Central memory CD4-positive, alpha-beta T cell (primary cell): ENCODE results near the gene PRPF6.
A peak's percentile ranks its signal among the peaks of the same experiment; 100 is the strongest.

Source experiments
- DNase-seq: peaks from one replicate; pipeline ENCODE4 v3.0.0; 2022

PRPF6 gene

DNA sequence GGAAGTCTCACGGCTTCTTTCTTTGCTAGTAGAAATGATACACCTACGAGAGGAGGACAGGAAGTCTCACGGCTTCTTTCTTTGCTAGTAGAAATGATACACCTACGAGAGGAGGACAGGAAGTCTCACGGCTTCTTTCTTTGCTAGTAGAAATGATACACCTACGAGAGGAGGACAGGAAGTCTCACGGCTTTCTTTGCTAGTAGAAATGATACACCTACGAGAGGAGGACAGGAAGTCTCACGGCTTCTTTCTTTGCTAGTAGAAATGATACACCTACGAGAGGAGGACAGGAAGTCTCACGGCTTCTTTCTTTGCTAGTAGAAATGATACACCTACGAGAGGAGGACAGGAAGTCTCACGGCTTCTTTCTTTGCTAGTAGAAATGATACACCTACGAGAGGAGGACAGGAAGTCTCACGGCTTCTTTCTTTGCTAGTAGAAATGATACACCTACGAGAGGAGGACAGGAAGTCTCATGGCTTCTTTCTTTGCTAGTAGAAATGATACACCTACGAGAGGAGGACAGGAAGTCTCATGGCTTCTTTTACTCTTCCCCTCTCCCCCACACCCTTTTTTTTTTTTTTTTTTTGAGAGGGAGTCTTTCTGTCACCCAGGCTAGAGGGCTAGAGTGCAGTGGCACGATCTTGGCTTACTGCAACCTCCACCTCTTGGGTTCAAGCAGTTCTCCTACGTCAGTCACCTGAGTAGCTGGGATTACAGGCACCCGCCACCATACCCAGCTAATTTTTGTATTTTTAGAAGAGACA, 31.6 kb downstream of the PRPF6 start:
- peak; percentile 44 for DNase-seq

- no peak for DNase-seq
These were observed 34.7 kb downstream of the PRPF6 start for GRCh38 chr20:64015635-64016034.

GRCh38 chr20:64021124-64021975, 40.4 kb downstream of the PRPF6 start:
- no peak for DNase-seq

DNA sequence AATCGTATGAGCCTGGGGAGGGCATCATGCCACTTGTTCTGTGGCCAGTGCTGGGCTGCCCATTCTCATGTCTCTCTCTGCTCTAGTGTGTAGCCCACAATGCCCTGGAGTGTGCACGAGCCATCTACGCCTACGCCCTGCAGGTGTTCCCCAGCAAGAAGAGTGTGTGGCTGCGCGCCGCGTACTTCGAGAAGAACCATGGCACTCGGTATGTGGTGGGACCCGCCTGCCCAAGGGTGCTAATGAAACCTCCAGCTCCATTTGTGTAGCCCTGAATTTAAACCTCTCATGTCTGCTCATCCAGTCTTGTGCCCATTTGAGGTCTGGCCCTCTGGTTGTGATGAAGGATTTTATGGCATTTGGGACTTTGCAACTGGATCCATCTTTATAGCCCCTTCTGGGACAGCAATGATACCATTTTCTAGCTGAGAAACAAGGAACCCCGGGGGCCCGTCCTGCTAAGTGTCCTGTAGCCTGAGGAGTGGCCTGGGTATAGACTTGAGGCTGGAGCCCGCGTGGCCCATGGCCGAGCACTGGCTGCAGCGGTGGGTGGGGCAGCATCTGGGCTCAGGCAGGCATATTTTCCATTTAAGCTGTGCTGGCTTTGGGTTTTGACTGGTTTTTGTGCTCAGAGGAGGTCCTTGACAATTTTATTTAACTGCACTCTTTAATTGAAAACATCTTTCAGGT, 41.9 kb downstream of the PRPF6 start:
- no peak for DNase-seq

GRCh38 chr20:64023361-64024140, 42.6 kb downstream of the PRPF6 start:
- no peak for DNase-seq

DNA sequence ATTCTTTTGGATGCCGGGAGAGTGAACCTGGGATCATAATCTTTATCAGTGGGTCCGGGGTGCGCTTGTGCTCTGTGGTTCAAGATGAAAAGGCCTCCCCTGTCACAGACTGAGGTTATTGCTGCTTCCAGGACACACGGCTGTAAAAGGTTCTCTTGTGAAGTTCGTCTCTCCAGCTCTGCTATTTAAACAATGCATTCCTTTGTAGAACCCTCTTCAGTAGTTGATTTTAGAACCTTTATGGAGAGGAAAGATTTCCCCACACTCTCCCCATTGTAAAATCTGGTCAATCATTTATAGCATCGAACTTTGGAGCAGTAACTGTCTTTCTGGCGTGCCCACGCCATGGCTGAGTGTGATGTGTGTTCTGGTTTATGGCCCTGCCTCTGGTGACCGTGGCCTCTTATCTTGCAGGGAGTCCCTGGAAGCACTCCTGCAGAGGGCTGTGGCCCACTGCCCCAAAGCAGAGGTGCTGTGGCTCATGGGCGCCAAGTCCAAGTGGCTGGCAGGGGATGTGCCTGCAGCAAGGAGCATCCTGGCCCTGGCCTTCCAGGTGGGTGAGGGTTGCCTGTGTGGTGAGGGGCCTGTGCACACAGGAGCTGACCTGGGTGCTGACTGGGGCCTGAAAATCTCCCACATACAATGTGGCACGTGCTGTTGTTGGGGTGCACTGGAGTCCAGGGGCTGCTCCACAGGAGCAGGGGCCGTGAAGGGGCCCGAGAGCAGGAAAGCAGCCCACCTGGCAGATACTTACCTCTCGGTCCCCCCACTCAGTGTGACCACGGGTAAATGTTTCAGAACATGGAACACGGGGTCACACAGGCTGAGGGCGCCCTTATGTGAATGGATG, 43.4 kb downstream of the PRPF6 start:
- DNase-seq = no peak

DNA sequence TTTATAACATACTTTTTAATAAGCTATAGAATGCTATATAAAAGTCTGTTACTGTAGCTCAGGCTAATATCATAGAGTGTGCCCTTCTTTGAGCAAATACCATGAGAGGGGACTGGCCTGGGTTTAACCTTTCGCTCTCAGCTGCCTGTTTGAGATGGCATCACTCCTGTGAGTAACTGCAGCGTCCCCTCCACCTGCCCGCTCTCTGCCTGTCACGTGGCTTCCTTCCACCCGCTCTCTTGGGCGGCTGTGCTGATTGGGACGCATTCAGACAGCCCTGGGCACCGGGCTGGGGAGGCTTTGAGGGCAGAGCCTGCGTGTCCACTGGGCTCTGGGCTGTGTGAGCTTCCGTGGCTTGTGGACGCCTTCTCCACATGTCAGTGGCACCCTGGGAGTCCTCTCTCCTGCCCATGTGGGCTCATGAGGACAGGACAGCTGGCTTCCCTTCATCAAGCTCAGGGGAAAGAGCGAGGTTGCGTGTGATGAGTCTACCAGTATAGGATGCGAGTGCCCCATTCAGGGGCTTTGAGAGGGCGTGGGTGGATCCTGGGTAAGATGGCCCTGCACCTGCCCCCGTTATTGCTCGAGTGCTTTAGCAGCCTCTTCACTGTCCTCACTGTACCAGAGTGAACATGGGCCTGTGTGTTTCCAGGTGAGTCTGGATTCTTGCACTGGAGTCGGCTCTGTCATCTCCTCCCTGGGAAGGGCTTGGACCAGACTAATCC, 44.3 kb downstream of the PRPF6 start:
- DNase-seq = no peak

DNA sequence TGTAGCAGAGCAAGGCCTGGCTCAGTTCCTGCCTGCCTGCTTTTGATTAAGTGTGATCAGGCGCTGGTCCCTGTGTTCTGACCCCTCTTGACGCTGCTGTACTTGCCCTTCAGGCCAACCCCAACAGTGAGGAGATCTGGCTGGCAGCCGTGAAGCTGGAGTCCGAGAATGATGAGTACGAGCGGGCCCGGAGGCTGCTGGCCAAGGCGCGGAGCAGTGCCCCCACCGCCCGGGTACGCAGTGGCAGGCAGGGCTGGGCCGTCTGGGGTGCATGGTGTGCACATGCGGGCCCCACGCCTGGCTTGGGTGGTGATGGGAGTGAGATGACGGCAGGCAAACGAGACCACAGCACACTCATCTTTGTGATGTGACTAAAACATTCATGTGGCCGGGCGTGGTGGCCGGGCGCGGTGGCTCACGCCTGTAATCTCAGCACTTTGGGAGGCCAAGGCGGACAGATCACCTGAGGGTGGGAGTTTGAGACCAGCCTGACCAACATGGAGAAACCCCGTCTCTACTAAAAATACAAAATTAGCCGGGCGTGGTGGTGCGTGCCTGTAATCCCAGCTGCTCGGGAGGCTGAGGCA, 45.0 kb downstream of the PRPF6 start:
- DNase-seq = no peak

GRCh38 chr20:64027981-64028685, 47.2 kb downstream of the PRPF6 start:
- no peak for DNase-seq

DNA sequence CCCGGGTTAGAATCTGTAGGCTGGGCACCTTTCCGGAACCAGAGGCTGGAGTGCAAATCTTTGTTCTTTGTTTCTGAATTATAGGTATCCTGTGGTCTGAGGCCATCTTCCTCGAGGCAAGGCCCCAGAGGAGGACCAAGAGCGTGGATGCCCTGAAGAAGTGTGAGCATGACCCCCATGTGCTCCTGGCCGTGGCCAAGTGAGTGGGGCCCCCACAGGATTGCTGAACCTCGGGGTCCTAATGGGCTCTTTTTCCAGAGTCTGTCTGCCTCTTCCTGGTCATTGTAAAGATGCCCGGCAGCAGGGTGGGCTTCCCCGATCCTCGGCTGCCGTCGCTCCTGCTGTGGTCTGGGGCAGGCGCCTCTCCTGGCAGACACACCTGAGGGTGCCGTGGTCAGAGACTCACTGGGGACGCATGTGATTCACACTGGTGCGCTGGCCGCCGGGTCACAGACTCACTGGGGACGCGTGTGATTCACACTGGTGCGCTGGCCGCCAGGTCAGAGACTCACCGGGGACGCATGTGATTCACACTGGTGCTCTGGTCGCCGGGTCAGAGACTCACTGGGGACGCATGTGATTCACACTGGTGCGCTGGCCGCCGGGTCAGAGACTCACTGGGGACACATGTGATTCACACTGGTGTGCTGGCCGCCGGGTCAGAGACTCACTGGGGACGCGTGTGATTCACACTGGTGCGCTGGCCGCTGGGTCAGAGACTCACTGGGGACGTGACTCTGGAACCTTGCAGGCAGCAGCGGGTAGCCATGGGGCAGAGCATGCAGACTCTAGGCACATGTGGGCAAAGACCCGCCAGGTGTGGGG, 48.6 kb downstream of the PRPF6 start:
- no peak for DNase-seq

DNA sequence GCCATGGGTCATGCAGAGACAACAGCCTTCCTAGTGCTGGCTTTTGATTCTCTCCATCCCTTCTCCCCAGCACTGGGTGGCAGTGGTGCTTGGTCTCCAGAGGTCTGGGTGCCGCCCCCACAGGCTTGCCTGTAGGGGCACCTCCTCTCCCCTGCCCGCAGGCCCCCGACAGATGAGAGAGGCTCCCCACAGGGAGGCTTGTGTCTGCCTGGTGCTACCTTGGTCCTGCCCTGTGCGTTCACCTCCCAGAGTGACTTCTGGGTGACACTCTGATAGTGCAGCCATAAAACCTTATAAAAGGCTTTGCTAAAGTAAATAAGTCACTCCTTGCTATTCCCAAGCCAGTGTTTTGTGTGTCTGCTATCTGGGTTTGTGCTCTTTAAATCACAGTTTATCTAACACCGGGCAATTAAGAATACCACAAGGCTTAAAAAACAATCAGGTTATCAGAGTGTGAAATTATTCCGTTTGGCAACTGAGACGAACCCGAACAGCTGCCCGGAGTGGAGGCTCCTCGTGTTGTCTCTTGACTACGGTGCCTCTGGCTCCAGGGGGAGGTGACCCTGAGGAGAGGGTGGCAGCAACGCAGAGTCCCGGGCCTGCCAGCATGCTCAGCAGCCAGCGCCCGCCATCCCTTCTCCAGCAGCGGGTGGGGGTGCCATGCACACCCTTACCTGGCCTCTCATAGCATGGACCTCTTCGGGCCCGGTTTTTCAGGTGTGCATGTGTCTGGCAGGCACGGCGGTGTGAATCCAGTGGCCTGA, 49.6 kb downstream of the PRPF6 start:
- no peak for DNase-seq

DNA sequence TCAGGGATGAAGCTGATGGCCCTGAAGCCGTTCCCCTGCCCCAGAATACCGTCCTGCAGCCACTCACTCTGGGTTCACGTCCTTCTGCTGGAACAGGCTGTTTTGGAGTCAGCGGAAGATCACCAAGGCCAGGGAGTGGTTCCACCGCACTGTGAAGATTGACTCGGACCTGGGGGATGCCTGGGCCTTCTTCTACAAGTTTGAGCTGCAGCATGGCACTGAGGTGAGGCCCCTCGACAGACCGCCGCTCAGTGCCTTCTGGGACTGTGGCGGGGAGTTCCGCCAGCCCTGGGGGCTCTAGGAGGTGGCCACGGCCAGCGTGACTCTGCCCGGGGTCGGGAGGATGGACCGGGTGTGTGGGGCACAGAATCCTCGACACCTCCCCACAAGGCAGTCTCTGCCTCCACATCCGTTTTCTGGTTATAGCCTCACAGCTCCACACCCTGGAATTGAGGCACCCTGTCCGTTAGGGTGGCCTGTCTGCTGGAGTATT, 50.9 kb downstream of the PRPF6 start:
- no peak for DNase-seq

- DNase-seq = no peak
These were observed 52.0 kb downstream of the PRPF6 start for GRCh38 chr20:64032706-64033624.

DNA sequence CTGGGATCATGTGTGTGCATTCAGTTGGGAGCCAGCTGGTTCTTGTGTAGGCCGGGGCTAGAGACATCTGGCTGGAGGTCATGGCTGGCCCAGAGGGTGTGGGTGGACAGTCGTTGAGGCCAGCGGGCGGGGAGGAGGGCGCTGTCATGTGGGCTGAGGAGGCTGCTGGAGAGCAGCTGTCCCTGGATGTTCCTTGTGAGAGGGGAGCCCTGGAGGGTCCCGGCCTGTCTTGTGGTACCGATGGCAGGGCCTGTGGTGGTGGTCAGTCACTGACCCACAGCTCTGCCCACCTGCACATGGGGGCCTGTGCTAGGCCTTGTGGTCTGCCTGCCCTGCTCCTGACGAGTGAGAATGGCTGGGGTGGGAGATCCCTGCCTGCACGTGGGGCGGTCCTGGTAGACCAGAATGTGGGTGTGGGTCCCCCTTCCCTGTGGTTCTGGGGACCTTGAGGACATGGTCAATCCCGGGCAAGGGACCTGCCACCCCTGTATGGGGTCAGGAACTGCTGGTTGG, 53.1 kb downstream of the PRPF6 start:
- no peak for DNase-seq

DNA sequence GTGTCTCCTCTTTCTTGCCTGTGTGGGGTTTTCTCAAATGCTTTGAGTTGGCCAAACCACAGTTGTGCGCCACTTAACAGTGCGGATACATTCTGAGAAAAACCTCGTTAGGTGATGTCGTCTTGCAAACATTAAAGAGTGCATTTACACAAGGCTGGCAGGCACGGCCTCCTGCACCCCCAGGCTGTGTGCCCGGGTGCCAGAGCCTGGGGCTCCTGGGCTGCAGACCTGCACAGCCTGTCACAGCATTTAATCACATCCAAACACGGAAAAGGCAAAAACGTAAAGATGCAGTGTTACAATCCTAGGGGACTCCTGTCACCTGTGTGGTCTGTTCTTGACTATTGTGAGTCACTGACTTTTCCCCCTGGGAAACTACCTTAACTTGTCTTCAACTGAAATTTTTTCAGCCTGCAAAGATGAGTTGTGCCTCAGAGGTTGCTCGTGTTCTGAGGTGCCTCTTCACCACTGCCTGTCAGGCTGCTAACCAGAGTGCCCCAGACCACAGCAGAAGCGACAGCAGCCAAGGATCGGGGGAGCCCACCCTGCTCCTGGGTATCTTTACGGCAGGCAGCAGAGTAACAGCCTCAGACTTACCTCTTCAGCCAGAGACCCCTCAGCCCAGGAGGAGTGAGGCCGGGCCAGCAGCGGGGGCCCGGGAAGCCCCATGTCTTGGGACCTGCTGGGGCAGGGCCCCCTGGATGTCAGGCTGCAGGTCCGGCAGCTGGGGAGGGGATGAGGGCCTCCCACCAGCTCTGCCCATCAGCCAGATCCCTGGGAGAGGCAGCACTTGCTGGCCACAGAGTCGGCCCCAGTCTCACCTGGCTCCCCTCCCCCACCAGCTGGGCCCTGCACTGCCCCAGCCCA, 54.4 kb downstream of the PRPF6 start:
- peak; percentile 30 for DNase-seq

DNA sequence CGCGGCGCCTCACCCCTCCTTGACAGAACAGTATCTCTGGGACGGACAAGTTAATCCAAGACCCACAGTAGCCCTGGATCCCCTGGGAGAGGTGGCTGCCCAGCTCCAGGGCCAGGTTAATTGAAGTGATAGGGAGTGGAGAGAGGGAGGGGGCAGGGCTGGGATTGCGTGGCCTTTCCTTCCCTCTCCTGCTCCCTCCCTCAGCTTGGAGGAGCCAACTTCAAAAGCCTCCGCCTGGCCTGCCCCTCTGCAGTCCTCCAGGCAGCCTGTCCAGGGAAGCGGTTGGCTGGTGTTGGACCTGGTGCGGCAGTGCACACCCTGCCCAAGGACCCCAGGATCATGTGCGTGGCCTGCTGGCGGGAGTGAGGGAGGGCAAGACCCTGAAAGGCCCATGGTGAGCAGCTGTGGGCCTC, 55.0 kb downstream of the PRPF6 start, which contains the start of gene C20orf204:
TSS of gene C20orf204 (plus strand) at position 250 of the 413 bp plus-strand sequence. CDS start at position 392, 142 bp downstream.
- DNase-seq = no peak
